WTC11 (cell line): ENCODE data around the gene PAK1. TPM values are rescaled to one million over a fixed set of nuclear protein-coding genes. Genes with fewer than 3 reads are reported as not detected.

ENCODE experiments used
- ATAC-seq: fragments of 200-7000 bp; cut with Tn5 transposase; 2 replicates; pipeline ENCODE4 v1.10.0; 2021; ENCODE audit warnings: mild to moderate bottlenecking, moderate library complexity
- CTCF ChIA-PET: fragments of 300-600 bp; sonication (Branson Sonifier 250); formaldehyde crosslinking; loops from one replicate; lab custom pipeline; 2021; ENCODE audit warnings: antibody characterized with exemption; lab: Charles Lee
- POLR2A ChIA-PET: fragments of 350-600 bp; sonication (Branson Sonifier 250); formaldehyde crosslinking; loops from one replicate; lab custom pipeline; 2021; ENCODE audit warnings: antibody characterized with exemption; lab: Charles Lee
- DNase-seq: peaks from one replicate; pipeline ENCODE4 v3.0.0; 2021; ENCODE audit warnings: low spot score
- H3K27ac Mint-ChIP-seq: 2 replicates; pipeline ENCODE4 v1.8.0; 2021; ENCODE audit warnings: mixed read lengths
- H3K27me3 Mint-ChIP-seq: 2 replicates; pipeline ENCODE4 v1.8.0; 2021; ENCODE audit warnings: low read depth, mild to moderate bottlenecking, moderate library complexity, mixed read lengths
- H3K36me3 Mint-ChIP-seq: 2 replicates; pipeline ENCODE4 v1.8.0; 2021; ENCODE audit warnings: mixed read lengths
- H3K4me1 Mint-ChIP-seq: 2 replicates; pipeline ENCODE4 v1.8.0; 2022; ENCODE audit warnings: mixed read lengths
- H3K4me3 Mint-ChIP-seq: 2 replicates; pipeline ENCODE4 v1.8.0; 2021; ENCODE audit warnings: mild to moderate bottlenecking, moderate library complexity, mixed read lengths
- H3K9me3 Mint-ChIP-seq: 2 replicates; pipeline ENCODE4 v1.8.0; 2021; ENCODE audit warnings: mixed read lengths
- ATF1 ChIP-seq: sonication (generic); formaldehyde crosslinking; IDR thresholded peaks from 2 replicates; pipeline ENCODE4 v1.8.1; 2023; ENCODE audit warnings: mild to moderate bottlenecking, moderate library complexity, missing genetic modification reagents
- CREB1 ChIP-seq: sonication (generic); formaldehyde crosslinking; IDR thresholded peaks from 2 replicates; pipeline ENCODE4 v1.8.0; 2023; ENCODE audit warnings: mild to moderate bottlenecking, missing genetic modification reagents
- ETV6 ChIP-seq: sonication (generic); formaldehyde crosslinking; IDR thresholded peaks from 2 replicates; pipeline ENCODE4 v1.8.1; 2022; ENCODE audit warnings: mild to moderate bottlenecking, missing genetic modification reagents
- FOXJ3 ChIP-seq: sonication (generic); formaldehyde crosslinking; IDR thresholded peaks from 2 replicates; pipeline ENCODE4 v1.9.0; 2021; ENCODE audit warnings: missing genetic modification reagents, mild to moderate bottlenecking, borderline replicate concordance
- SMAD4 ChIP-seq: sonication (generic); formaldehyde crosslinking; IDR thresholded peaks from 2 replicates; pipeline ENCODE4 v1.8.0; 2022; ENCODE audit warnings: mild to moderate bottlenecking, missing genetic modification reagents
- SOX15 ChIP-seq: fragments of 250-450 bp; sonication (Bioruptor Pico); IDR thresholded peaks from 2 replicates; pipeline ENCODE4 v1.9.0; 2021; ENCODE audit warnings: mild to moderate bottlenecking
- SP1 ChIP-seq: sonication (generic); formaldehyde crosslinking; conservative IDR thresholded peaks from 2 replicates; pipeline ENCODE4 v1.8.1; 2022; ENCODE audit warnings: missing genetic modification reagents
- TCF7 ChIP-seq: sonication (generic); formaldehyde crosslinking; IDR thresholded peaks from 2 replicates; pipeline ENCODE4 v1.8.0; 2022; ENCODE audit warnings: mild to moderate bottlenecking, low read depth, missing genetic modification reagents, moderate library complexity
- ZNF121 ChIP-seq: sonication (generic); formaldehyde crosslinking; IDR thresholded peaks from 2 replicates; pipeline ENCODE4 v1.8.0; 2023; ENCODE audit warnings: missing genetic modification reagents
- ZNF317 ChIP-seq: sonication (generic); formaldehyde crosslinking; IDR thresholded peaks from 2 replicates; pipeline ENCODE4 v1.8.1; 2023; ENCODE audit warnings: low read depth, mild to moderate bottlenecking, moderate library complexity, missing genetic modification reagents, borderline replicate concordance
- ZNF423 ChIP-seq: fragments of 250-450 bp; sonication (Bioruptor Pico); IDR thresholded peaks from 2 replicates; pipeline ENCODE4 v2.1.2; 2022; ENCODE audit warnings: mild to moderate bottlenecking, moderate library complexity
- total RNA-seq: library from RNA; stranded (reverse); gene quantifications from 3 replicates; pipeline ENCODE4 v1.2.3, GENCODE V29; 2021
- TF ChIP-seq, protein P1 (sequence below): sonication (generic); formaldehyde crosslinking; IDR thresholded peaks from 2 replicates; pipeline ENCODE4 v1.8.1; 2023; ENCODE audit warnings: mild to moderate bottlenecking, moderate library complexity, missing genetic modification reagents
- TF ChIP-seq, protein P2 (sequence below): sonication (generic); formaldehyde crosslinking; IDR thresholded peaks from 2 replicates; pipeline ENCODE4 v1.8.1; 2022; ENCODE audit warnings: mild to moderate bottlenecking, moderate library complexity, missing genetic modification reagents
- TF ChIP-seq, protein P3 (sequence below): fragments of 200-600 bp; IDR thresholded peaks from 2 replicates; pipeline ENCODE4 v1.8.0; 2022; ENCODE audit warnings: antibody characterized with exemption
- TF ChIP-seq, protein P4 (sequence below): sonication (generic); formaldehyde crosslinking; IDR thresholded peaks from 2 replicates; pipeline ENCODE4 v1.8.0; 2023; ENCODE audit warnings: mild to moderate bottlenecking, missing genetic modification reagents
- TF ChIP-seq, protein P5 (sequence below): sonication (generic); formaldehyde crosslinking; IDR thresholded peaks from 2 replicates; pipeline ENCODE4 v1.8.1; 2022; ENCODE audit warnings: mild to moderate bottlenecking, missing genetic modification reagents, moderate library complexity, borderline replicate concordance
- TF ChIP-seq, protein P6 (sequence below): sonication (generic); formaldehyde crosslinking; IDR thresholded peaks from 2 replicates; pipeline ENCODE4 v1.8.1; 2022; ENCODE audit warnings: low read depth, mild to moderate bottlenecking, moderate library complexity, missing genetic modification reagents, borderline replicate concordance

The PAK1 gene
- total RNA-seq, 1 experiment from 2014 or later = 160 TPM

DNA sequence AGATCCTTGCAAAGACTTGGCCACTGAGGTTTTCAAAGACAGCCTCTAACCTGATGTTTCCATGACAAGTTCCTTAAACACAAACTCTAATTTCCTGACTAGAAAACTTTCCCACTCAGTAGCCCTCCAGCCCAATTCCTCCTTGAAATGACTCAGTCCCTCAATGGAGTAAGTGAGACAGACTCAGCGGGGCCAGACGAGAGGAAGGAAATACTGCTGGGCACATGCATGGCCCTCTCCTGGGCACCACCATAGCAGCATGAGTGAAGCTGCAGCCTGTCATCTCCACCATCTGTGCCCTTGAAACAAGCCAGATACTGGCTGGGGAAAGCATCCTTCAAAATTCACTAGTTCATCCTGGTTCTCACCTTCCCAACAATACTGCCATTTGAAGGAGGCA lies 96.2 kb downstream of the PAK1 start:
- Mint-ChIP-seq H3K36me3 (peaks cover 62% of the 10 kb centered on the region), H3K4me1 (no peaks in the 10 kb centered on the region), H3K4me3 (no peak overlapping the region), H3K9me3 (no peaks in the 10 kb centered on the region), H3K27ac (no peak overlapping the region), H3K27me3 (no peaks in the 10 kb centered on the region)
- ChIA-PET POLR2A (no interaction called here), CTCF (interaction anchor here (0.6 kb wide), 1 partner anchor 79 kb away, joined by 3 read pairs; no protein-coding TSS in a partner anchor)
- ATAC-seq = no peak
- TF ChIP-seq, protein P1, sequence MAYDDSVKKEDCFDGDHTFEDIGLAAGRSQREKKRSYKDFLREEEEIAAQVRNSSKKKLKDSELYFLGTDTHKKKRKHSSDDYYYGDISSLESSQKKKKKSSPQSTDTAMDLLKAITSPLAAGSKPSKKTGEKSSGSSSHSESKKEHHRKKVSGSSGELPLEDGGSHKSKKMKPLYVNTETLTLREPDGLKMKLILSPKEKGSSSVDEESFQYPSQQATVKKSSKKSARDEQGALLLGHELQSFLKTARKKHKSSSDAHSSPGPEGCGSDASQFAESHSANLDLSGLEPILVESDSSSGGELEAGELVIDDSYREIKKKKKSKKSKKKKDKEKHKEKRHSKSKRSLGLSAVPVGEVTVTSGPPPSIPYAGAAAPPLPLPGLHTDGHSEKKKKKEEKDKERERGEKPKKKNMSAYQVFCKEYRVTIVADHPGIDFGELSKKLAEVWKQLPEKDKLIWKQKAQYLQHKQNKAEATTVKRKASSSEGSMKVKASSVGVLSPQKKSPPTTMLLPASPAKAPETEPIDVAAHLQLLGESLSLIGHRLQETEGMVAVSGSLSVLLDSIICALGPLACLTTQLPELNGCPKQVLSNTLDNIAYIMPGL = no peak
- no peak for DNase-seq

DNA sequence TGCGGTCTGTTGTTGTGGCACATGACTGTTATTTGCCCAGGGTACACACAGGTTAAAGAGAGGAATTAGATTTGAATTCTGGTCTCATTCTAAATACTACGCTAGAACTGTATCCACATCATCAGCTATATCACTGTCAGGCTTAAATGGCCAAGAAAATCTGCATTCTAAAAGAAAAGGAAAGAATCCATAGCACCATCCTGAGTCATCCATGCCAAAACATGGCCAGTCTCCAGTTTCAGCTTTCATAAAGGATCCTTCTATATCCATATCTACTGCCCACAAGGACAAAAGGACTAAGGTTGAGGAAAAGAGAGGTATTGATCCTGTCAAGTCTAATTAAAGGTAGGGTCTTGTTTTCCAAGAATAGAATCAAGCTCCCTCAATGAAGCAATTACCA lies 98.8 kb downstream of the PAK1 start:
- H3K36me3 Mint-ChIP-seq = peaks cover 73% of the 10 kb centered on the region
- CTCF ChIA-PET = interaction anchor here (1.0 kb wide), 1 partner anchor 7 kb away, joined by 3 read pairs; no protein-coding TSS in a partner anchor
- ATAC-seq (no peak), DNase-seq (no peak)
- H3K27ac Mint-ChIP-seq = peak overlapping the region; percentile 41
- no peaks in the 10 kb centered on the region for H3K9me3 Mint-ChIP-seq
- H3K4me1 Mint-ChIP-seq = no peaks in the 10 kb centered on the region
- H3K27me3 Mint-ChIP-seq = no peaks in the 10 kb centered on the region
- POLR2A ChIA-PET = no interaction called here
- no peak overlapping the region for H3K4me3 Mint-ChIP-seq
- no peak for TF ChIP-seq SP1 (CRISPR knock-in tag)
- TF ChIP-seq ZNF423 (CRISPR knock-in tag) = no peak
- no peak for TF ChIP-seq ZNF317 (CRISPR knock-in tag)
- TF ChIP-seq, protein P2, sequence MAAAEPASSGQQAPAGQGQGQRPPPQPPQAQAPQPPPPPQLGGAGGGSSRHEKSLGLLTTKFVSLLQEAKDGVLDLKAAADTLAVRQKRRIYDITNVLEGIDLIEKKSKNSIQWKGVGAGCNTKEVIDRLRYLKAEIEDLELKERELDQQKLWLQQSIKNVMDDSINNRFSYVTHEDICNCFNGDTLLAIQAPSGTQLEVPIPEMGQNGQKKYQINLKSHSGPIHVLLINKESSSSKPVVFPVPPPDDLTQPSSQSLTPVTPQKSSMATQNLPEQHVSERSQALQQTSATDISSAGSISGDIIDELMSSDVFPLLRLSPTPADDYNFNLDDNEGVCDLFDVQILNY = no peak
- no peak for TF ChIP-seq CREB1
- TF ChIP-seq, protein P3, sequence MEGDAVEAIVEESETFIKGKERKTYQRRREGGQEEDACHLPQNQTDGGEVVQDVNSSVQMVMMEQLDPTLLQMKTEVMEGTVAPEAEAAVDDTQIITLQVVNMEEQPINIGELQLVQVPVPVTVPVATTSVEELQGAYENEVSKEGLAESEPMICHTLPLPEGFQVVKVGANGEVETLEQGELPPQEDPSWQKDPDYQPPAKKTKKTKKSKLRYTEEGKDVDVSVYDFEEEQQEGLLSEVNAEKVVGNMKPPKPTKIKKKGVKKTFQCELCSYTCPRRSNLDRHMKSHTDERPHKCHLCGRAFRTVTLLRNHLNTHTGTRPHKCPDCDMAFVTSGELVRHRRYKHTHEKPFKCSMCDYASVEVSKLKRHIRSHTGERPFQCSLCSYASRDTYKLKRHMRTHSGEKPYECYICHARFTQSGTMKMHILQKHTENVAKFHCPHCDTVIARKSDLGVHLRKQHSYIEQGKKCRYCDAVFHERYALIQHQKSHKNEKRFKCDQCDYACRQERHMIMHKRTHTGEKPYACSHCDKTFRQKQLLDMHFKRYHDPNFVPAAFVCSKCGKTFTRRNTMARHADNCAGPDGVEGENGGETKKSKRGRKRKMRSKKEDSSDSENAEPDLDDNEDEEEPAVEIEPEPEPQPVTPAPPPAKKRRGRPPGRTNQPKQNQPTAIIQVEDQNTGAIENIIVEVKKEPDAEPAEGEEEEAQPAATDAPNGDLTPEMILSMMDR = no peak
- TF ChIP-seq, protein P4, sequence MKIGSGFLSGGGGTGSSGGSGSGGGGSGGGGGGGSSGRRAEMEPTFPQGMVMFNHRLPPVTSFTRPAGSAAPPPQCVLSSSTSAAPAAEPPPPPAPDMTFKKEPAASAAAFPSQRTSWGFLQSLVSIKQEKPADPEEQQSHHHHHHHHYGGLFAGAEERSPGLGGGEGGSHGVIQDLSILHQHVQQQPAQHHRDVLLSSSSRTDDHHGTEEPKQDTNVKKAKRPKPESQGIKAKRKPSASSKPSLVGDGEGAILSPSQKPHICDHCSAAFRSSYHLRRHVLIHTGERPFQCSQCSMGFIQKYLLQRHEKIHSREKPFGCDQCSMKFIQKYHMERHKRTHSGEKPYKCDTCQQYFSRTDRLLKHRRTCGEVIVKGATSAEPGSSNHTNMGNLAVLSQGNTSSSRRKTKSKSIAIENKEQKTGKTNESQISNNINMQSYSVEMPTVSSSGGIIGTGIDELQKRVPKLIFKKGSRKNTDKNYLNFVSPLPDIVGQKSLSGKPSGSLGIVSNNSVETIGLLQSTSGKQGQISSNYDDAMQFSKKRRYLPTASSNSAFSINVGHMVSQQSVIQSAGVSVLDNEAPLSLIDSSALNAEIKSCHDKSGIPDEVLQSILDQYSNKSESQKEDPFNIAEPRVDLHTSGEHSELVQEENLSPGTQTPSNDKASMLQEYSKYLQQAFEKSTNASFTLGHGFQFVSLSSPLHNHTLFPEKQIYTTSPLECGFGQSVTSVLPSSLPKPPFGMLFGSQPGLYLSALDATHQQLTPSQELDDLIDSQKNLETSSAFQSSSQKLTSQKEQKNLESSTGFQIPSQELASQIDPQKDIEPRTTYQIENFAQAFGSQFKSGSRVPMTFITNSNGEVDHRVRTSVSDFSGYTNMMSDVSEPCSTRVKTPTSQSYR (CRISPR knock-in tag) = no peak
- TF ChIP-seq ZNF121 (CRISPR knock-in tag) = no peak

DNA sequence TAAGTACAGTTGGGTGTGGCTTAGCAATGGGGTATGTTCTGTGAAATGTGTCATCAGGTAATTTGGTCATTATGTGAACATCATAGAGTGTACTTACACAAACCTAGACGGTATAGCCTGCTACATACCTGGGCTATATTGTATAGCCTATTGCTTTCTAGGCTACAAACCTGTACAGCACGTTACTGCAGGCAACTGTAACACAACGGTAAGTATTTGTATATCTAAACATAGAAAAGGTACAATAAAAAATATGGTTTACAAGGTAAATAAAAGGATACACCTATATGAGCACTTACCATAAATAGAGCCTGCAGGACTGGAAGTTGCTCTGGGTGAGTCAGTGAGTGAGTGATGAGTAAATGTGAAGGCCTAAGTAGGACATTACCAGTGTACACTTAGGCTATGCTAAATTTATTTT lies 99.3 kb downstream of the PAK1 start:
- Mint-ChIP-seq H3K4me1 (no peaks in the 10 kb centered on the region), H3K4me3 (no peak overlapping the region), H3K9me3 (no peaks in the 10 kb centered on the region), H3K36me3 (peaks cover 71% of the 10 kb centered on the region), H3K27me3 (no peaks in the 10 kb centered on the region), H3K27ac (no peak overlapping the region)
- ChIA-PET POLR2A (no interaction called here), CTCF (no interaction called here)
- TF ChIP-seq SMAD4 (CRISPR knock-in tag) = no peak
- TF ChIP-seq FOXJ3 (CRISPR knock-in tag) = no peak
- no peak for TF ChIP-seq SOX15 (CRISPR knock-in tag)
- TF ChIP-seq, protein P5, sequence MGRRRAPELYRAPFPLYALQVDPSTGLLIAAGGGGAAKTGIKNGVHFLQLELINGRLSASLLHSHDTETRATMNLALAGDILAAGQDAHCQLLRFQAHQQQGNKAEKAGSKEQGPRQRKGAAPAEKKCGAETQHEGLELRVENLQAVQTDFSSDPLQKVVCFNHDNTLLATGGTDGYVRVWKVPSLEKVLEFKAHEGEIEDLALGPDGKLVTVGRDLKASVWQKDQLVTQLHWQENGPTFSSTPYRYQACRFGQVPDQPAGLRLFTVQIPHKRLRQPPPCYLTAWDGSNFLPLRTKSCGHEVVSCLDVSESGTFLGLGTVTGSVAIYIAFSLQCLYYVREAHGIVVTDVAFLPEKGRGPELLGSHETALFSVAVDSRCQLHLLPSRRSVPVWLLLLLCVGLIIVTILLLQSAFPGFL (CRISPR knock-in tag) = no peak
- no peak for TF ChIP-seq ATF1 (CRISPR knock-in tag)
- no peak for TF ChIP-seq ETV6
- TF ChIP-seq SP1 (CRISPR knock-in tag) = no peak
- TF ChIP-seq, protein P6, sequence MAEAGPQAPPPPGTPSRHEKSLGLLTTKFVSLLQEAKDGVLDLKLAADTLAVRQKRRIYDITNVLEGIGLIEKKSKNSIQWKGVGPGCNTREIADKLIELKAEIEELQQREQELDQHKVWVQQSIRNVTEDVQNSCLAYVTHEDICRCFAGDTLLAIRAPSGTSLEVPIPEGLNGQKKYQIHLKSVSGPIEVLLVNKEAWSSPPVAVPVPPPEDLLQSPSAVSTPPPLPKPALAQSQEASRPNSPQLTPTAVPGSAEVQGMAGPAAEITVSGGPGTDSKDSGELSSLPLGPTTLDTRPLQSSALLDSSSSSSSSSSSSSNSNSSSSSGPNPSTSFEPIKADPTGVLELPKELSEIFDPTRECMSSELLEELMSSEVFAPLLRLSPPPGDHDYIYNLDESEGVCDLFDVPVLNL (CRISPR knock-in tag) = no peak
- TF ChIP-seq TCF7 (CRISPR knock-in tag) = no peak
- TF ChIP-seq, protein P4 (CRISPR knock-in tag) = no peak
- ATAC-seq = no peak
- DNase-seq = no peak
